ENCODE measurements around the gene RBM39. TPM values are rescaled to one million over a fixed set of nuclear protein-coding genes. Genes with fewer than 3 reads are reported as not detected.
"Not testable (repeated sequence)": the region's sequence is repeated elsewhere in the genome, so short reads cannot be mapped to it uniquely, and the experiment has no call there.

The RBM39 gene
- total RNA-seq, 1 donor from 2014 or later = 438 TPM

DNA sequence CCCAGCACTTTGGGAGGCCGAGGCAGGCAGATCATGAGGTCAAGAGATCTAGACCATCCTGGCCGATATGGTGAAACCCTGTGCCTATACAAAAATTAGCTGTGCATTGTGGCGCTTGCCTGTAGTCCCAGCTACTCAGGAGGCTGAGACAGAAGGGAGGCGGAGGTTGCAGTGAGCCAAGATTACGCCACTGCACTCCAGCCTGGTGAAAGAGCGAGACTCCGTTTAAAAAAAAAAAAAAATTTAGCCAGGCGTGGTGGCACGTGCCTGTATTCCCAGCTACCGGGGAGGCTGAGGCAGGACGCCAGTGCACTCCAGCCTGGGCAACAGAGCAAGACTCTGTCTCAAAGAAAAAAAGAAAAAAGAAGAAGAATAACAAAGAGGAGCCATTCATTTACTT lies 19.5 kb upstream of the RBM39 start:
- ATAC-seq; DNase-seq (ENCODE audit: low spot score); intact Hi-C loops (cut with DNase I): not testable (repeated sequence)

DNA sequence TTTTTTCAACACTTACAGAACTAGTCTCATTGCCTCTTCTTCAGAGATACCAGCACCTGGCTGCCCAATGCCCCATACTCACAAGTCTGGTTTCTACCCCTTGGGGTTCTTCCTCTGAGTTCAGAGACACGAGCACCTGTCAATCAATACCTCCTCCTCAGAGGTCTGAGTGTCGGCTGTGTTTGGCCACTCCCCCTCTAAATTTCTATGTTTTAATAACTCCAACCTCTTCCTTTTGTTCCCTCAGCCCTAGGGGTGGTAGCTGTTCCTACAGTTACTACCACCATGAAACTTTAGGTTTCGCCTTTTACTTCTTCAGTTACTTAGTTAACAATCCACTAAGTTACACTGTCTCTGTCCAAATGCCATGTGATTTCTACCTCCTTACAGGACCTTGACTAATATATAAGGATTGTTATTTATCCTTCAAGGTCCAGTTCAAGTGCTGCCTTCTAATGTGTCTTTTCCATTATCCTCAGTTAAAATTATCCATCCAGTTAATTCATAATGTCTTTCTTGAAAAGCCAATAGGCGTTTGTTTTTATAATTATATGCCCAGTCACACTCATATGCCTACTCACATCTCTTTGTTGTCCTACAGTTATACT lies 15.1 kb upstream of the RBM39 start:
- intact Hi-C loops (cut with DNase I) = no loop called here
- DNase-seq (ENCODE audit: low spot score) (no peak), ATAC-seq (no peak)

DNA sequence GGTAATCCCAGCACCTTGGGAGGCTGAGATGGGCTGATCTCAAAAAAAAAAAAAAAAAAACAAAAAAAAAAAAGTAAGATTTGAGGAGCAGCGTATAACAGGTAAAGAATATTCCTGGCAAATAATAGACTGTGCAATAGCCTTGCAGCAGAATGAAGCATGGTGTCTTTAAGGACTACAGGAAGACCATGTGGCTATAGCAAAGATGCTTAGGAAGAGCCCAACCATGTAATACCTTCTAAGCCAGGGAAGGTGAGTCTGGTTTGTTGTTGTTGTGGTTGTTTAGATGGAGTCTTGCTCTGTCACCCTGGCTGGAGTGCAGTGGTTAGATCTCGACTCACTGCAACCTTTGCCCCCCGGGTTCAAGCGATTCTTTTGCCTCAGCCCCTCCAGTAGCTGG lies 14.3 kb upstream of the RBM39 start:
- intact Hi-C loops (cut with DNase I) = no loop called here
- ATAC-seq = no peak
- DNase-seq (ENCODE audit: low spot score) = no peak

DNA sequence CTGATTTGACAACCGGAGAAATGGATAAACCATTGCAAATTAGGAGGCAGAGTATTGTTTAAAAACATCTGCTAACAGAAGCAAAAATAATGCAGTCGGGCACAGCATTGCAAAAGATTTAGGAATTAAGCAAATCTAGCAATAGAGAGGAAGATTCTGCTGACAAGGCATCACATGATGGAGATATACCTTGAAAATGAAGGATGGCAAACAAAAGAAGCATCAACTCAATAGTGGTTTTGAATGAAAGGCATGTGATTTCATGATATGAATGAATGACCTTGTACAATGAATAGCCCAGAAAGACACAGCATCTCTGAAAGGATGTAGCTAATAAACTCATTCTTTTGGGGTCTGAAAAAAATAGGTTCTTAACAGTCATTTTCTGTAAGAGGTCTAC lies 8.6 kb upstream of the RBM39 start:
- DNase-seq (ENCODE audit: low spot score) (no peak), ATAC-seq (no peak)
- intact Hi-C loops (cut with DNase I) = no loop called here

DNA sequence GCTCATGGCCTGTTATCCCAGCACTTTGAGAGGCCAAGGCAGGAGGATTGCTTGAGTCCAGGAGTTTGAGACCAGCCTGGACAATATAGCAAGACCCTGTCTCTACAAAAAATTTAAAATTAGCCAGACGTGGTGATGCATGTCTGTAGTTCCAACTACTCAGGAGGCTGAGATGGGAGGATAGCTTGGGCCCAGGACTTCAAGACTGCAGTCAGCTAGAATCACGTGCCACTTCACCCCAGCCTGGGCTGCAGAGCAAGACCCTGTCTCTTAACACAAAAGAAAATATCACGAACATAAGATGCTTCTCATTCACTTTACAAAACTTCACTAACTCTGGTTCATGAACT lies 2.4 kb upstream of the RBM39 start:
- DNase-seq (ENCODE audit: low spot score); ATAC-seq; intact Hi-C loops (cut with DNase I): not testable (repeated sequence)

DNA sequence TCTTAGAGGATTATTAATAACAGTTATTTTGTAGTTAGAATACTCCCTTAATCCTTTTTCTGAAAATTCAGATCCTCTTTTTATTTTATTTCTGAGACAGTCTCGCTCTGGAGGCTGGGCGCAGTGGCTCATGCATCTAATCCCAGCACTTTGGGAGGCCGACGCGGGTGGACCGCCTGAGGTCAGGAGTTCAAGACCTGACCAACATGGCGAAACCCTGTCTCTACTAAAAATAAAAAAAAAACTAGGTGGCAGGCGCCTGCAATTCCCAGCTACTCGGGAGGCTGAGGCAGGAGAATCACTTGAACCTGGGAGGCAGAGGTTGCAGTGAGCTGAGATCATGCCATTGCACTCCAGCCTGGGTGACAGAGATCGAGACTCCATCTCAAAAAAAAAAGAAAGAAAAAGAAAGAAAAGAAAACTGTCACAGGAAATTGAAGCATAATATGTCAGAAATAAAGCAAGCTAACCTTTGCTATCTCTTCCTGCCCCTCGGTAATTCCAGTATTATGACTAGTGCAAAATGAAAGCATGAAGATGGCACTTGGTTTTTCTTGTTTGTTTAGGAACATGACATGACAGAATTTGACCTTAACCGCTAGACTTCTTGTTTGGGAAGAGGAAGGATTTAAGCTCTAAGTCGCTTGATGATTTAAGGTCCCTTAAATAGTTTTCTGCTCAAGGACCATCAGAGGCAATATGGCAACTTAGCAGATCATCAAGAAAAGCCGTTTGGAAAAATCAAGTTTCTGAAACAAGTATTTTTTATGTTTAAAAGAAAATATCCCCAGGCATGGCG lies 1.8 kb upstream of the RBM39 start:
- DNase-seq (ENCODE audit: low spot score) (no peak), ATAC-seq (no peak)
- intact Hi-C loops (cut with DNase I) = no loop called here

DNA sequence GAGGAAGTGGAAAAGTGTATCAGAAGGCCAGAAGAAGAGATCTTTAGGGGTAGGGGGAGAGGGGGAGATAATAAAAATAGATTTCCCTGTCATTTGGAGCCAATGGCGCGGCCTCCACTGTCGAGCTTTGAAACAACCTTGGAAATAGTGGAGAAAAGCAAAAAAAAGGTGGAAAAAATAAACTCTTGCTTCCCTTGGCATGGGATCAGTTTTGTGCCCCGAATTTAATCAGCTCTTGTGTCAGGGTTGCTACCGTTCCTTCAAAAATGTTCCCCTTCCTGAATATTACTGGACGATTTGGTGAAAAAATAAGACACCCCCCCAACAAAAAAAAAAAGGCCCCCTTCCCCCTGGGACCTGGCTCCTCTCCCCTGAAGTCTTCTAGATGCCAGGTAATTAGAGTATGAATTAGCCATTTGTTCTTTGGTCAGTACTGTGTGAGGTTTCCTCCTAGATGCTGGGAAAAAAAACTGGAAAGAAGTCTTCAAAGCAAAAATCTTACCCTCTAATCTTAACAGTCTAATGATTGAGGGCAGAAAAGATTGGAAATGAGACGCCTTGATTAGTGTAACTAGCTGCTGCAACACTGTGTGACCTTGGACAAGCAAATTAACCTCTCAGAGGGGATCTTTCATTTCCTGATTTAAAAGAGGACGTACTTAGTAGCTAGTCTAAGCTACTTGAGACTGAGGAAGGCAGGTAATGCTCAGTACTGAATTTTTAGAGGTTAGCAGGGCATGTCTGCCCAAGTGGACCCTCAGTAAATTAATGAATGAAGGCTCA lies 872 bp upstream of the RBM39 start:
- intact Hi-C loops (cut with DNase I) = no loop called here
- no peak for ATAC-seq
- DNase-seq (ENCODE audit: low spot score) = no peak

DNA sequence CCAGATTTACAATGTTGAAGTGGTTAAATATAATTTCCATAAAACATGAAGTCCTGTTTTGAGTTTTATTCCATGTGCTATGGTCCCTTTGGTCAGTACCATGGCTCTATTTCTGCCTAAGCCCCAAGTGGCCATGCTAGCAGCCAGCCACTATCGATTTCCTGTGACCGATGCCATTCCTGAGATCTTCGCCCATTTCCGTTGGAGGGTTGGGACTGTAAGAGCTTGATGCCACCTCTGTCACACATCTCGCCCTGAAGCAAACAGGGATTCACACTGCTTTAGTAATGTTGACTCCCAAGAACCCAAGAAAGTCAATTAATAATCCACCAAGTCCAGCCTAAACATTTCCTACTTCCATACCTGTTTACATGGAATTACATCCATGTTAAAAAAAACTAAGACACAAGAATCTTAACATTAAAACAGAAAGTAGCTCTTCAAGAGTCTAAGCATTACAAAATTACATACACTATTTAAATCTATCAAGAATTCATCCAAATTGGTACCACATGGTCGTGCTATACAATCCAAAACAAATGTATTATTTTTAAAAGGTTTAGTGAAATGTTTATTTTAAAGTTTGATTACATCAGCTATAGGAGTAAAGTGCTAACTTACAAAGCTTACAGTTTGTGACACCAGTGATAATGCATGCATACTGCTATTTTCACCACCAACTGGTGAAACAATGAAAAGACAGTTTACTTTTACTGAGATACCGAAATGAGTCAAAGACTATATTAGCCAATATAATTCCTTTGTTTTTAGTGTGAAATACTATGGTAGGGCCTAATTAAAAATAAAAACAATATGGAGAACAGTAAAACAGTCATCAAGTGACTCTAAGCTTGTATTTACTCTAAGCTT lies 2.5 kb downstream of the RBM39 start:
- ATAC-seq = no peak
- no peak for DNase-seq (ENCODE audit: low spot score)
- intact Hi-C loops (cut with DNase I) = no loop called here

DNA sequence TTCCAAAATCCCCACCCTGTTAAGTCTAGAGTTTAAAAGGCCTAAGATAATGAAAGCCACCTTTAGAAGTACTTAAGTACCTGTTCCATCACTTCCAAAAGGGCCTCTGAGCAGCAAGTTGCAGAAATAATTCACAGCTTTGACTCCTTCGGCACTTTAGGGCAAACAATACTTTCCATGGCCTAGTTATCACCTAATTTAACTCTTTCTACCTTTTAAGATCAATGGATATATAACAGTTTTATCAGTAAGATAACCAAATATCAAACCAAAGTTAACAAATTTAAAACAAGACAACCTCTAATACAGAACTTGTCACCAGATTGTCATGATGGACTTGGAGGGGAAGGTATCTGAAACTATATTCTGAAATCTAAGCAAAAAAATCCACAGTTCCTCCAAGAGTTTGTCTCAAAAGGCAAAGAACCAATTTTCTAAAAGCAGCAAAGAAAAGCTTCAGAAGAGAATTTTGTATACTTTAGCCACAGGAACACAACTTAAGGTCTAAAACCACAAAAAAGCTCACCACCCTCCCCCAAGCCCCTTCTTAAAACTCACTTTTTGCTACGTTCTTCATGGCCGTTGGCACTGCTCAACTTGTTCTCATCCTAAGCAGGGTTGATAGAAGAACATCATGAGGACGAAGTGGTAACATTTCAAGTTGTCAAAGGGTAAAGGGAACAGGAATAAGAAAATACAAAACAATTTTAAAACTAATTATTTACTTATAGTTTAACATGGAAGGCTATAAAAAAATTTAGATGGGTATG lies 3.5 kb downstream of the RBM39 start:
- DNase-seq (ENCODE audit: low spot score) = no peak
- ATAC-seq = no peak
- intact Hi-C loops (cut with DNase I) = no loop called here

DNA sequence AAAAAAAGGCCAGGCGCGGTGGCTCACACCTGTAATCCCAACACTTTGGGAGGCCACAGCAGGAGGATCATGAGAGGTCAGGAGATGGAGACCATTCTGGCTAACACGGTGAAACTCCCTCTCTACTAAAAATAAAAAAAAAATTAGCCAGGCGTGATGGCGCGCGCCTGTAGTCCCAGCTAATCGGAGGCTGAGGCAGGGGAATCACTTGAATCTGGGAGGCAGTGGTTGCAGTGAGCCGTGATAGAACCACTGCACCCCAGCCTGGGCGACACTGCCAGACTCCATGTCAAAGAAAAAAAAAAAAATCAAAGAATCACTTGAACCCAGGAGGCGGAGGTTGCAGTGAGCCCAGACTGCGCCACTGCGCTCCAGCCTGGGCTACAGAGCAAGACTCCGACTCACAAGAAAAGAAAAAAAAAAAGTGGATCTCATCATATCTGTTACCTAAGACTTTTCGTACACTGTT lies 4.2 kb downstream of the RBM39 start:
- DNase-seq (ENCODE audit: low spot score) (no peak), ATAC-seq (no peak)
- intact Hi-C loops (cut with DNase I) = no loop called here

DNA sequence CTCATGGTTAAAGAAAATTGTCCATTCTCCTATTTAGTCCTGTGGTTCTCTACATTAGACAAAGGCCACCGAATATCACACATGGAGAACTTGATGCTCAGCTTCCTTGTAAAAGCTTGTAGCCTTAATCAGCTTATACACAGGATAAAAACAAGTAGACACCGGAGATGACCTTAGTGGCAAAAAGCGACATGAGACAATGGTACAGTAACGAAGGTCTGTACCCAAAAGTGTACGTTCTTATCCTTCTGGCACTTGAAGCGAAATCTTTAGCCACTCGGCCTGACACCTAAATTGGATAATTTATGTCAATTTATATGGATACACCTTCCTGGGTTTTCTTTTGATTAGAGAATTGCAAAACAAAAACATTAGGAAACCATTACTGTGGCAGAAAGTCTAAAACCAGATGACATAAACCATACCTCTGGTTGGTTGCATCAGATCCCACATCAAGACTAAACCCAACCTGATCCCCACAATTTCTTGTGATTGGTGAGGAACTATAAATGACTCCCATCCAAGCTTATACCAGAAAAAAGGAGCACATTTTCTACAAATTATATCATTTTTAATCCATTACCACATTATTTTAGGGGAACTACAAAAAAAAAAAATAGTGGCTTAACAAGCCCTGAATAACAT lies 6.1 kb downstream of the RBM39 start:
- no peak for DNase-seq (ENCODE audit: low spot score)
- intact Hi-C loops (cut with DNase I) = no loop called here
- ATAC-seq = no peak

DNA sequence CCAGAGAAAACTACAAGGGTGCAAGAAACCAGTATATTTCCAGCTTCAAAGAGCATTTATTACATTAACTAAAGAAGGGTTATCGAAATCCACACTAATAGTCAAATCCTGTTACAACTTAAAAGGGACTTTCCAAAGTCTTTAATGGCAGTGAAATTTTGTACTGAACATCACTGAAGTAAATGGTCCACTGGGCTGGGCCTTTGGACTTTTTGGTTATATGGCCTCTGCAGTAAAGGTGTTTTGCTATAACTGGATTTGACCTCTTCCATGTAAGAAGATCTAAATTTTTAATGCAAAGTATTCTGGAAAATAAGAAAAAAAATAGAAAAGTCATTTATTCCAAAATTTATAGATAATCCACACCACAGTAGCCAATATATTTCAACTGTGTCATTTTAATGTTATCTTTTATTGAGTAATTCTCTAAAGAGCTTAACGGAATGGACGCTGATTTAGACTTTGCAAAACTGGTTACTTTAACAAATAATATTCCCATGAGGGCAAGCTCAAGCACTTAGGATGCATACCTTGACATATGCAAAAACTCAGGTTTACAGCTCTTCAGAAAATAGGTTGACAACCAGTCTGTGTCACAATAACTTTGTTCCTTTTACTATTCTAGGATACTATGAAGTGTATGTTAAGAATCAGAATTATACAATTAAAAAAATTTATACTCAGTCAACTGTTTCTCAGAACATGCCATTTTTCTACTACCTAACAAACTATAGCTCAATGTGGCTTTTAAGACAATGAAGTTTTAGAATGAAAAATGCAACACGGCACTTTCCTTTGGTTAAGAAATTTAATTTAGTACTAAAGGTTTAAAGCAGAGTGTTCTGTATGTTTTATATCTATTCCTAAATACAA lies 7.0 kb downstream of the RBM39 start:
- no peak for DNase-seq (ENCODE audit: low spot score)
- intact Hi-C loops (cut with DNase I) = no loop called here
- ATAC-seq = no peak

DNA sequence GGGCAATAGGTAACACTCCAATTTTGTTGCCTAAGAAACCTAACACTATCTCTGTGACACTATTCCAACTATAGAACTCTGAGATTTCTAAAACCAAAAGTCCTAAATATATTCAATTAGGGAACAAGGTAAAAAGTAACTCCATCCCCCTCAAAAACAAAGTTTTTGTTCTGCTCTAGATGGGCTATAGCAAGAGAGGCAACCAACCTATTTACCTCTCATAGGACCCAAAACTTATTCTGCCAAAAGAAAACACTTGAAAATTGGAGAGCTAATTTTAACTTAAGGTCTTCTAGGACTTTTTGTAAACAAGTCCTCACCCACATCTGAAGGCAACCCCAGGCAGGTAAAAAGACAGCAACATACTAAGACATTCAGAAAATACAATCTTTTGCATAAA lies 7.7 kb downstream of the RBM39 start:
- no peak for ATAC-seq
- intact Hi-C loops (cut with DNase I) = no loop called here

DNA sequence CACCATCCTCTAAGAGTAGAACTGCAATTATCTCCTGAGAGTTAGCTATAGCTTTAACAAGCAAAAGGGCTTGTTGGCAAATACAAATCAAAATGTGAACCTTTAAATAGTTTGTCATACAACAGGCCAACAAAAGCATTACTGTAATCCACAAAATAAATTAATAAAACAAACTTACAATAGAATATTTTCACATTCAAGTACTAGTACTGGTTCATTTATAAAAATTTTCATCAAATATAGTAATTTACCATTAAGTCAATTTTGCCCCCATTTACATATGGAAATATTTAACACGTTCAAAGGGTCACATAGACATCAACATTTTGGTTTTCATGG lies 9.4 kb downstream of the RBM39 start:
- intact Hi-C loops (cut with DNase I) = no loop called here
- ATAC-seq (no peak), DNase-seq (ENCODE audit: low spot score) (no peak)

More for the DNA sequence above, 7.7 kb downstream of the RBM39 start:
- DNase-seq (ENCODE audit: low spot score) = no peak

DNA sequence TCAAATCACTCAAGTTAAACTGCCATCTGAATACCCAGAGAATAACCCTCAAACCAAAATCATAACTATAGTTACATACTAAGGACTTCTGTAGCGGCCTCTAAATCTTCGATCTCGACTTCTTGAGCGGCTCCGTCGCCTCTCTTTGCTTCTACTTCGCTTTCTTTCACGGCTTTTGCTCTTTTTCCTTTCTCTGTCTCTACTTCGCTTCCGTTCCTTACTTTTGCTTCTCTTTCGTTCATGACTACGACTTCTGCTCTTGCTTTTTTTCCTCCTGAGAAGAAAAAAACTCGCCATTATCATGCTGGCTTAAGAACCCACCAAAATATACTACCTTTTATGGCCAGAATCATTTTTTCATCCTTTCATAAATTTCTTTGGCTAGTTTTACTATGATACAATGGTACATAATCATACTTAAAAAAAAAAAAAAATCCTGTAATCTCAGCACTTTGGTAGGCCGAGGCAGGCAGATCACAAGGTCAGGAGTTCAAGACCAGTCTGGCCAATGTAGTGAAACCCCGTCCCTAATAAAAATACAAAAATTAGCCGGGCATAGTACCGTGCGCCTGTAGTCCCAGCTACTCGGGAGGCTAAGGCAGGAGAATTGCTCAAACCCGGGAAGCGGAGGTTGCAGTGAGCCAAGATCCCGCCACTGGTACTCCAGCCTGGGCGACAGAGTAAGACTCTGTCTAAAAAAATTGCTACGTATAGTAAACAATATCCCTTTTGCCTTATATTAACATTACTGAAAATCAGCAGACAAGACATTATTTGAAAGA lies 10.0 kb downstream of the RBM39 start:
- intact Hi-C loops (cut with DNase I) = no loop called here
- no peak for ATAC-seq
- no peak for DNase-seq (ENCODE audit: low spot score)

DNA sequence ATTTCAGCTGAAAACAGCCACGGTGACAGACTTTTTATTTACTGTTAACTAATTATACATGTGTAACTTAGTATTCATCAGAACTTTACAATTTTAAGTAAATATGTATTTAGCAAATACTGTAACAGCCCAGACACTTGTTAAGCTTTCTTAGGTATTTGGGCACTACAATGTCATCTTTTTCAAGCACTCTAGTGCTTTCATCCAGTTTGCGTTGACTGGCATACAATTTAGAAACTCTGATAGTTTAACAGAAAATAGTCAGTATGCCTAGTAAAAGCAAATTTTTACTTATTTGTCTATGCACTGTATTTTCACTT lies 10.6 kb downstream of the RBM39 start:
- ATAC-seq = no peak
- DNase-seq (ENCODE audit: low spot score) = no peak
- intact Hi-C loops (cut with DNase I) = no loop called here
